Calu3 (cell line): Measurements from ENCODE around the gene CDC42. TPM values are rescaled to one million over a fixed set of nuclear protein-coding genes. Genes with fewer than 3 reads are reported as not detected.

Experiments used
- BruUV-seq: library from RNA; stranded (reverse); fragments of 400-500 nt; replicated peaks from 2 replicates; lab custom pipeline; 2021; lab: Mats Ljungman, UMichigan
- CTCF ChIA-PET: fragments of 300-600 bp; sonication (Branson Sonifier 250); formaldehyde crosslinking; loops from one replicate; lab custom pipeline; 2022; ENCODE audit warnings: antibody characterized with exemption; lab: Charles Lee
- DNase-seq: peaks from one replicate; pipeline ENCODE4 v3.0.0; 2022
- H3K27ac Mint-ChIP-seq: one replicate; pipeline ENCODE4 v1.8.0; 2022; ENCODE audit warnings: mixed read lengths; ENCODE audit not compliant: unreplicated experiment
- H3K27me3 Mint-ChIP-seq: one replicate; pipeline ENCODE4 v1.8.0; 2022; ENCODE audit warnings: mixed read lengths; ENCODE audit not compliant: unreplicated experiment
- H3K36me3 Mint-ChIP-seq: one replicate; pipeline ENCODE4 v1.8.0; 2022; ENCODE audit warnings: mild to moderate bottlenecking, moderate library complexity, mixed read lengths; ENCODE audit not compliant: insufficient read depth, unreplicated experiment
- H3K4me1 Mint-ChIP-seq: one replicate; pipeline ENCODE4 v1.8.0; 2022; ENCODE audit warnings: mild to moderate bottlenecking, low read depth, mixed read lengths; ENCODE audit not compliant: unreplicated experiment
- H3K4me3 Mint-ChIP-seq: one replicate; pipeline ENCODE4 v1.8.0; 2022; ENCODE audit warnings: mild to moderate bottlenecking, low read depth, moderate library complexity, mixed read lengths; ENCODE audit not compliant: unreplicated experiment
- H3K9me3 Mint-ChIP-seq: one replicate; pipeline ENCODE4 v1.8.0; 2022; ENCODE audit warnings: low read depth, mixed read lengths; ENCODE audit not compliant: unreplicated experiment
- intact Hi-C: fragments of 100-400 bp; cut with micrococcal nuclease; formaldehyde crosslinking; loops from one replicate; pipeline ENCODE4 v1.10.0; 2022; ENCODE audit not compliant: unreplicated experiment
- total RNA-seq: library from RNA; stranded (reverse); gene quantifications from 2 replicates; pipeline ENCODE4 v1.2.3, GENCODE V29; 2022
- TF ChIP-seq, protein P1 (sequence below): fragments of 200-600 bp; IDR thresholded peaks from one replicate; pipeline ENCODE4 v1.8.0; 2022; ENCODE audit warnings: antibody characterized with exemption; ENCODE audit not compliant: unreplicated experiment

Gene CDC42
- total RNA-seq, 1 experiment from 2014 or later = 204 TPM

DNA sequence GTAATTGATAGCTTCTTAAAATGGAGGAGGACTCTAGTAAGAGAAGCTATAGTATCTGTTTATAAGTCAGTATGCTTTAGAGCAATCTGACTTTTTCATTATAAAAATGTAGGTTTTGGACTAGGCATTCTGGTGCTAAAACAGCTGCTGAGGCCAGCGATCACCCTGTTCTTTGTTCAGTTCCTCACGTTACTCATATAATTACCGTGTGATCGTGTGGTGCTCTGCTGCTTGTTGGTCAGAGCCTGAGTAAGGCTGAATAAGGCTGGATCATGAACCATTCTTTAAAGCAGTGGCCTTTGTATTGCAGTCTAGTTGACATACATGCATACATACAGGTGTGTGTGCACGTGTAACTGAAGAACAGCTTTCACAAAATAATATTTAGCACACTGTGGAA is 25.2 kb downstream of the CDC42 start:
- TF ChIP-seq, protein P1, sequence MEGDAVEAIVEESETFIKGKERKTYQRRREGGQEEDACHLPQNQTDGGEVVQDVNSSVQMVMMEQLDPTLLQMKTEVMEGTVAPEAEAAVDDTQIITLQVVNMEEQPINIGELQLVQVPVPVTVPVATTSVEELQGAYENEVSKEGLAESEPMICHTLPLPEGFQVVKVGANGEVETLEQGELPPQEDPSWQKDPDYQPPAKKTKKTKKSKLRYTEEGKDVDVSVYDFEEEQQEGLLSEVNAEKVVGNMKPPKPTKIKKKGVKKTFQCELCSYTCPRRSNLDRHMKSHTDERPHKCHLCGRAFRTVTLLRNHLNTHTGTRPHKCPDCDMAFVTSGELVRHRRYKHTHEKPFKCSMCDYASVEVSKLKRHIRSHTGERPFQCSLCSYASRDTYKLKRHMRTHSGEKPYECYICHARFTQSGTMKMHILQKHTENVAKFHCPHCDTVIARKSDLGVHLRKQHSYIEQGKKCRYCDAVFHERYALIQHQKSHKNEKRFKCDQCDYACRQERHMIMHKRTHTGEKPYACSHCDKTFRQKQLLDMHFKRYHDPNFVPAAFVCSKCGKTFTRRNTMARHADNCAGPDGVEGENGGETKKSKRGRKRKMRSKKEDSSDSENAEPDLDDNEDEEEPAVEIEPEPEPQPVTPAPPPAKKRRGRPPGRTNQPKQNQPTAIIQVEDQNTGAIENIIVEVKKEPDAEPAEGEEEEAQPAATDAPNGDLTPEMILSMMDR = no peak
- no peaks in the 10 kb centered on the region for H3K27me3 Mint-ChIP-seq
- CTCF ChIA-PET = no interaction called here
- peaks cover 29% of the 10 kb centered on the region for H3K4me1 Mint-ChIP-seq
- H3K4me3 Mint-ChIP-seq = no peak overlapping the region
- no peaks in the 10 kb centered on the region for H3K9me3 Mint-ChIP-seq
- intact Hi-C loops = no loop called here
- no peak overlapping the region for H3K27ac Mint-ChIP-seq
- peaks cover 33% of the 10 kb centered on the region for H3K36me3 Mint-ChIP-seq
- no TSS peak for BruUV-seq
- DNase-seq = no peak

DNA sequence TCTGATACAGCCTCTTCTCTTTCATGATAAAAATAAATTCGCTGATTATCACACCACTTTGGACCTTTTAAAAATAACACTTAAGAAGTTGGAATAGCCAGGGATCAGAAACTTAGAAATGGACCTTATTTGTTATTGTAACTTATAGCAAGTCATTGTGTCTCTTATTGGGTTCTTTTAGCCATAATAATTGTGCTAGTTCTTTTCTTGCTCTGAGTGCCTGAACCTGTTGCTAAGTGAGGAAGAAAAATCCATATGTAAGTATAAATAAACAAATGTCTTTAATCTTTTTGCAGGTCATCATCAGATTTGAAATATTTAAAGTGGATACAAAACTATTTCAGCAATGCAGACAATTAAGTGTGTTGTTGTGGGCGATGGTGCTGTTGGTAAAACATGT is 25.6 kb downstream of the CDC42 start:
- no peak overlapping the region for H3K4me3 Mint-ChIP-seq
- H3K27me3 Mint-ChIP-seq = no peaks in the 10 kb centered on the region
- peaks cover 29% of the 10 kb centered on the region for H3K4me1 Mint-ChIP-seq
- CTCF ChIA-PET = interaction anchor here (0.7 kb wide), 1 partner anchor 39 kb away, joined by 5 read pairs; no protein-coding TSS in a partner anchor
- intact Hi-C loops = no loop called here
- no peak for DNase-seq
- peaks cover 33% of the 10 kb centered on the region for H3K36me3 Mint-ChIP-seq
- no peaks in the 10 kb centered on the region for H3K9me3 Mint-ChIP-seq
- H3K27ac Mint-ChIP-seq = no peak overlapping the region
- TF ChIP-seq, protein P1 = no peak
- no TSS peak for BruUV-seq

DNA sequence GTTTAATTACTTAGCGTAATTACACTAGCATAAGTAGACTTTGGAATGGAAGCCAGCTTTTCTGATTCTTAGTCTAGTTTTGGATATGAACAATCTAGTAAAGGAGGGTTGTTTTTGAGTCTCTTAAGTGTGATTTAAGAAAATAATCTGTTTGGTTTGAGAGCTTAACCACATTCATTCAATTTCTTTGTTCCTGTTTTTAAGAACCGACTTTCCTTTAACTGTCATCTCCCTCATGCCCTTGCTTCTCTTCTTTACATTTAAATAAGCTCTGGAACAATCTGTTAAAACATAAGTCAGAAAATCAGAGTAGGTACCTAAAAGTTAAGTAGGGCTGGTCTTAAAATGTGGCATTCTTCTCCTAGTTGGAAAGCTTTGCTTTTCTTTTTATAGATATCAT is 27.7 kb downstream of the CDC42 start:
- Mint-ChIP-seq H3K4me3 (no peak overlapping the region), H3K36me3 (peaks cover 44% of the 10 kb centered on the region), H3K4me1 (peaks cover 20% of the 10 kb centered on the region), H3K9me3 (no peaks in the 10 kb centered on the region), H3K27ac (no peak overlapping the region), H3K27me3 (no peaks in the 10 kb centered on the region)
- CTCF ChIA-PET = no interaction called here
- no TSS peak for BruUV-seq
- TF ChIP-seq, protein P1 = no peak
- DNase-seq = no peak
- intact Hi-C loops = no loop called here

DNA sequence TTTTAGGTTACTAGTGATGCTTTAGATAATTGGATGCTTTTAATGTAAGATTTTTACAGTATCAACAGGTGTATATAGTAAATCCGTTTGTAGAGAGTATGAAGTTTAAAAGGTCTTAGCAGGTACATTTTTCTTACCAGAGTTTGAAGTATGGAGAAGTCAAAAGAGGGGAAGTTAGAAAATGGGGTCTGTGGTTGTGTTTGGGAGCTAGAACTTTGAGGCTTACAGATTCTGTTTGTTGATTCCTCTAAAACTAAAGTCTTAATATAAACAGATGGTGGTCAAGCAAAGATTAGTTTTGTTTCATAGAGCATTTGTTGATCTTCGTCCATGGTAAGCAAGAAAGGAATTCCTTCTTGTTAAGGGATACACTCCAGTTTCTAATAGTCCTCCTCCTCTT is 35.8 kb downstream of the CDC42 start:
- peaks cover 68% of the 10 kb centered on the region for H3K36me3 Mint-ChIP-seq
- H3K4me3 Mint-ChIP-seq = no peak overlapping the region
- no TSS peak for BruUV-seq
- no peaks in the 10 kb centered on the region for H3K27me3 Mint-ChIP-seq
- TF ChIP-seq, protein P1 = no peak
- no peaks in the 10 kb centered on the region for H3K9me3 Mint-ChIP-seq
- intact Hi-C loops = no loop called here
- H3K27ac Mint-ChIP-seq = no peak overlapping the region
- H3K4me1 Mint-ChIP-seq = peaks cover 36% of the 10 kb centered on the region
- CTCF ChIA-PET = no interaction called here
- no peak for DNase-seq
